GM19238 (cell line): ENCODE data around the gene STMN3.

Source experiments
- DNase-seq: peaks from one replicate; pipeline ENCODE4 v3.0.0; 2011; ENCODE audit warnings: low spot score; ENCODE audit not compliant: insufficient read length

Gene STMN3

GRCh38 chr20:63692436-63693082 is 39.3 kb upstream of the STMN3 start:
- no peak for DNase-seq

DNA sequence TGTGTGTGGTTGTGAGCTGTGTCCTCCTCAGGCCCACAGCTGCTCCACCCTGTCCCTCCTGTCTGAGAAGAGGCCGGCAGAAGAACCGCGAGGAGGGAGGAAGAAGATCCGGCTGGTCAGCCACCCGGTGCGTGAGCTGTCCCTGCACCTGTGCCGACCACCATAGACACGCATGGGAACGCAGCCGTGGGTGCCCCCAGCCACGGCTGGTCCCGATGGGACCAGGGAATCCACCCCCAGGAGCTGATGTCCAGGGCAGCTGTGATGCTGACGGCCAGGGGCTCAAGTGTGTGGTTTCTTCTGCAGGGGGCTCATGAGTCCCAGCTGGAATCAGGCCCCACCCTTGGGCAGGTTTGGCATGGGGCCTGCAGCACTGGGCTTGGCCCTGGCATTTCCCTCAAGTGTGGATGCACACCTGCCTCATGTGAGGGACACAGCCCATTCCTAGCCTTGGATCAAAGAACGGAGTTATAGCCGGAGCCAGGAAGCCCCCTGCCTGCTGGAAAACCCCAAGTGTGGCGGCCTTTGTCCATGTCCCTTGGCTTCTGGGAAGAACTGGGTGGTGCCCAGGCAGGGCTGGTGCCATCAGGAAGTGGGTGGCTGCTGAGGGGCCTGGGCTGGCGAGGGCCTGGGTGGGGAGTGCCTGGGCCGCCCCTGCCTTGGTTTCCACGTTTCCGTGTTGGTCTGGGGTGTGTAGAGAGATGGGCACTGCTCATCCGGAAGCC is 38.6 kb upstream of the STMN3 start:
- no peak for DNase-seq

DNA sequence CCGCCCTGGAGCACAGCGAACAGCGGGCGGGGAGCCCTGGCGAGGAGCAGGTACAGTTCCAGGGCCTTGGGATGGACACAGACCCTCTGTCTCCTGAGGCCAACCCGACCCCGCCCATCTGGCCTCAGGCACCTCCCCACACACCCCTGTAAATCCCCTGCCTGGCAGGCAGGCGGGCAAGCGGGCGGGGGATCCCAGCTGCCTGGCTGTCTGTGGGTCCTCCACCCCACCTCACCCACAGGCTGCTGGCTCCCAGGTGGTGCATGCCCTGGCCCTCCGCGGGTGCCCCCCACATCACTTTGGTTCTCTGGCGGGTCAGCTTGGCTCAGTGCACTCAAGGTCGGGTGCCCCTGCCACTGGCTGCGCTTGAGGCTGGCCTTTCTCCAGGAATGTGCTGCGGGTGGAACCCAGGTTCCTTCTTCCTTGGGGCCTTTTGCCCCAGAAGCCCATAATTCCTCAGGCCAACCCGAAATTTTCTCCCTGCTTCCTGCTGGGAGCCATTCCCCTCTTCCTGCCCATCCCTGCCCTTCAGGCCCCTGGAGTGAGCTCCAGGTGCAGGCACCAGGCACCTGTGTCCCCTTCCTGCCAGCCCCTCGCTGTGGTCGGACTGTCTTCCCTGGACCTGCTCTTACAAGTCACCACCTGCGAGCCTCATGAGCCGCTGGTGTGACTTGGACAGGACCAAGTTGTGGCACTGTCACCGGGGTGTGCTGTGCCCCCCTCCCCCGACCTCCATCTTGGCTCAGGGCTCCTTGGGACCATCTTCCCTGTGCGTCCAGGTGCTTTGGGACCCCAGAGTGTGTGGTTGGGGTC is 37.9 kb upstream of the STMN3 start:
- no peak for DNase-seq

GRCh38 chr20:63690003-63690897 is 37.0 kb upstream of the STMN3 start:
- DNase-seq, result no peak

DNA sequence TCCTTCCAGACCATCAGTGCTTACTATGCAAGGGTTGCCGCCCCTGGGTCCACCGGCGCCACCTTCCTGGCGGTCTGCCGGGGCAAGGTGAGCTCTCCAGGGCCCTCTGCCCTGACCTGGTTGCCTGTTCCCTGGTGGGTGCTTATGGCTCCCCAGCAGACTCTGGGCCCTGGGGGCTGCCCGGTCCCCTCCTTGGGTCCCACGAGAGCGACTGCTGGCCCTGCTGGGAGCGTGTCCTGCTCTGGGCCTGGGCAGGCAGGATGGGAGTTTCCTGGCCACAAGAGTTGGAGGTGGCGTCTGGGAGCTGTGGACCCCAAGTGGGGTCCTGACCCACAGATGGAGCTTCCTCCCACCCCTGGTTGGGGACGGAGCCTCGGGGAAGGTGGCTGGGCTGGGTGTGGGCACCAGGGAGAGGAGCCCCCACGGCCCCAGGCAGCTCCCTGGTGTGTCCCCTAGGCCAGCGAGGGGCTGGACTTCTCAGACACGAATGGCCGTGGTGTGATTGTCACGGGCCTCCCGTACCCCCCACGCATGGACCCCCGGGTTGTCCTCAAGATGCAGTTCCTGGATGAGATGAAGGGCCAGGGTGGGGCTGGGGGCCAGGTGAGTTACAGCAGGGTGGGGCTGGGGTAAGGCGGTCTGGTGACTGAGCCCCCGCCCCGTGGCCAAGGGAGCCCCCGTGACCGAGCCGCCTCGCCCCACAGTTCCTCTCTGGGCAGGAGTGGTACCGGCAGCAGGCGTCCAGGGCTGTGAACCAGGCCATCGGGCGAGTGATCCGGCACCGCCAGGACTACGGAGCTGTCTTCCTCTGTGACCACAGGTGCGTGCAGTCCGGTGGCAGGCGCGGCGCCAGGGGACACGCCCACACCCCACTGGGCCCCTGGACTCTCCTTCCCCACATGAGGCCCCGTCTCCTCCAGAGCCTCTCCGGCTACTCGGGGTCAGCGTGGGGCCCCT is 36.1 kb upstream of the STMN3 start:
- DNase-seq, result no peak

- no peak for DNase-seq
Measured at GRCh38 chr20:63688228-63689045, 35.2 kb upstream of the STMN3 start.

- DNase-seq, result no peak
Measured at GRCh38 chr20:63687419-63688178, 34.4 kb upstream of the STMN3 start.

DNA sequence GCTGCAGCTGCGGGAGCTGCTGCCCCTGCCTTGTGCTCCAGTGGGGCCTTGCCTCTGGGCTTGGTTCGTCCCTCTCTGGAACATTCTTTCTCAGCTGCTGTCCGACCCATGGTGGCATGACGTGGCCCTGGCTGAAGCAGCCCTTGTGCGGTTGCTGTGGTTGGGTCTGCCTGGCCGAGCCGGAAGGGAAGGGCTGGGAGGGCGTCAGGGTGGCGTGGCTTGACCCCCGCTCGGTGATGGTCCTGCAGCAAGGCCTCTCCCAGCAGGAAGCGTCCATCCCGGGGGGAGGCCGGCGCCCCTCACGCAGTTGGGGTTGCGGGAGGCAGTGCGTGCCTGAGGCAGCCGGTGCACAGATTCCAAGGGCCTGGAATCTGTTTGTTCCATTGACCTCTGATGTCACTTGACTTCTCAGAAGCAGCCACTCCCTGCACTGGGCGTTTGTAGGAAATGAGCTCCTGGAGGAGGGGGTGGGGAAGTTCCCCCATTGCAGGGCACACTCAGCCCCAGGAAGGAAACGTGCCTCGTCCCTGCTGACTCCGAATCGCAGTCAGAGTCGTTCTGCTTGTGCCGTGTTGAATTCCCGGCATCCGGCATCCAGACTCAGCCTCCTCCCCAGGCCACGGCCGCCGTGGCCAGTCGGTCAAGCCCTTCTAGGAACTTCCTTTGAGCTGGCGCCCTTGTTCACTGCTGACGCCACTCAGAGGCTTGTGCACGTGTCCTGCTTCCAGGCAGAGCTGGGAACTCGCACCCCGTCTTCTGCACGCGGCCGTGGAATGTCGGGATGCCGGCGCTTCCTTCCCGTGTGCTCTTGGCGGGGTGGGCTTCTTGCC is 33.5 kb upstream of the STMN3 start:
- DNase-seq, result no peak

DNA sequence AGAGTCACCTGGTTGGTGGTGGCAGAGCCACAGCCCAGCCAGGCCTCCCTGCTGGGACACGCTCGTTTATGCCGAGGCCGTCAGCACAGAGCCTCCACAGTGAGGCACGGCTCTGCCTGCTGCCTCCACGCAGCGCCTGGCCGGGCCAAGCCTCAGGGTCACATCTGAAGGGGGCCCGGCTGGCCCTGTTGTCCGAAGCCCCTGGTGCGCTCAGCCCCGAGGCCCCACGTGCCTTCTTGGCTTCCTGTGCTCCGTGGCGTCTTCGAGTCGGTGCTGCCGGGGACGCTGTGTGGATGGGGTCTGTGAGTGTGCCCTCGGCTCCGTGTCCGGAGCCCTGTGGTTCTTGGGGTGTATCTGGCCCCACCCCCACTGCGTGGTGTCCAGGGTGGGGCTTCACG is 32.9 kb upstream of the STMN3 start:
- no peak for DNase-seq

- no peak for DNase-seq
Measured at GRCh38 chr20:63685269-63686026, 32.2 kb upstream of the STMN3 start.

DNA sequence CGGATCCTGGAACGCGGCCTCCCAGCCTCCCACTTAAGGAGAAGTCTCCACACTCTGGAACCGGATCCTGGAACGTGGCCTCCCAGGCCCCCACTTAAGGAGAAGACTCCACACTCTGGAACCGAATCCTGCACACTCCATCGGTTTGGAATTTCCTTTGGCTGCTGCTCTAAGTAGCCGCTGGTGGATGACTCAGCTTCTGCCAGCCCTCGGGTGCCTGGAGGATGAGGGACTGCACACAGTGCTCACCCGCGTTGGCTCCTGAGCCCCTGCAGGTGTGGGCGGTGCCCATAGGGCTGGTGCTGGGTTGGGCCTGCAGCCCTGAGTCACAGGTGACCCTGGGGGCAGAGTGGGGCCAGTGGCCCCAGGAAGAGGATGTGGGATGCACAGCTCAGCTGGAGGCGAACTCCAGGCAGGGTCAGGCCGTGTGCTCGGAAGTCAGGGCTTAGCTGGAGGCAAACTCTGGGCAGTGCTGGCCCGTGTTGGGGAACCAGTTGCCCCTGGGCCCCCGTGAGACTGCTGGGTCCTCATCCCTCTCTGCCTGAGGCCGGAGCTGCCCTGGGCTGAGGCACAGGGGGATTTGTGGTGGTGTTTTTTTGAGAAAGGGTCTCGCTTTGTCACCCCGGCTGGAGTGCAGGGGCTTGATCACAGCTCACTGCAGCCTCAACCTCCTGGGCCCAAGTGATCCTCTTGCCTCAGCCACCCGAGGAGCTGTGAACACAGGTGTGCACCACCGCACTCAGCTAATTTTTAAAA is 29.3 kb upstream of the STMN3 start:
- no peak for DNase-seq

- no peak for DNase-seq
Measured at GRCh38 chr20:63681609-63682142, 28.5 kb upstream of the STMN3 start.

GRCh38 chr20:63680857-63681608 is 27.8 kb upstream of the STMN3 start:
- DNase-seq, result no peak

DNA sequence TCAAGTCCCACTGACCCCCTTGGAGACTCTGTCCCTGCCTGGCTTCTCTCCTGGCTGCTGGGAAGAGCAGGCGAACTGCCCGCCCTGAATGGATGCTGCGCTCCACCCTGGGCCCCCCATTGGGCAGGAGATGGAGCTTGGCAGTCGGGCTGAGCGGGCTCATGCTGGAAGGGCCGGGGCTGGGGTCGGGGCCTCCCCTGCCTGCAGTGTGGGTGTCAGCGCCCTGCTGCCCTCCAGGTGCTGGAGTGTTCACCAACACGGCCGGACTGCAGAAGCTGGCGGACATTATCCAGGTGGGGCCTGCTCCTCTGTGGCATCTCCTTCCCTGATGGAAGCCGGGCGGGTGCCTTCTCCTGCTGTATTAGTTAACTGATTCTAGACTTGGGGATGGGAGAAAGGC is 27.2 kb upstream of the STMN3 start:
- no peak for DNase-seq

DNA sequence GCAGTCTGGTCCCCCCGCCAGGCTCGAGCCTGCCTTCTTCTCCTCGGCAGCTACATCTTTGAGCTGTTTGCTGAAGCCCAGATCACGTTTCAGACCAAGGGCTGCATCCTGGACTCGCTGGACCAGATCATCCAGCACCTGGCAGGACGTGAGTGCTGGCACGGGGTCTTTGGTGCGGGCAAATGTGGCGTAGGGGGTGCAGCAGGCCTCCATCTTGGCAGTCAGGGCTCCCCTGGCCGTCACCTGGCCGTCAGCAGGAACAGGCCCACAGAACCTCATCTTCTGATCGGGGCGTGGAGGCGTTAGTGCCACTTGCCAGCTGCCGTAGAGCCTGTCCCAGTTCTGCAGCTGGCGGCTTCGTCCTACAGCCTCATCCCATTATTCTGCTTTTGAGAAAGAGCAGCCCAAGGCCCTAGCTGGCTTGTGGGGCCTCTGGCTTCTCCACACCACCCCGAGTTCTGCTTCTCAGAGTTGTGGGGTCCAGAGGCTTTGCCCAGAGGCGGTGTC is 26.6 kb upstream of the STMN3 start:
- DNase-seq, result no peak
